Forelimb muscle (tissue), 1 donor: ENCODE results near the gene PCNX2. TPM values are rescaled to one million over a fixed set of nuclear protein-coding genes. Genes with fewer than 3 reads are reported as not detected.

Source experiments
- DNase-seq: peaks from one replicate; pipeline ENCODE4 v3.0.0-alpha.2; 2013; ENCODE audit warnings: low read depth
- polyA plus RNA-seq: library from polyadenylated mRNA; unstranded; fragments of 120-200 nt; gene quantifications from one replicate; pipeline ENCODE4 v1.2.1, GENCODE V29; 2013; ENCODE audit not compliant: insufficient read length

Gene PCNX2
- polyA plus RNA-seq, 1 donor, result 2.5 TPM

- no peak for DNase-seq
These were observed 23.7 kb upstream of the PCNX2 start for GRCh38 chr1:233319272-233319671.

GRCh38 chr1:233316473-233316872, 20.9 kb upstream of the PCNX2 start:
- no peak for DNase-seq

- DNase-seq, result no peak
These were observed 20.3 kb upstream of the PCNX2 start for GRCh38 chr1:233315718-233316301.

GRCh38 chr1:233313434-233314155, 18.1 kb upstream of the PCNX2 start:
- DNase-seq, result no peak

- DNase-seq, result no peak
These were observed 9.1 kb upstream of the PCNX2 start for GRCh38 chr1:233304489-233305102.

- no peak for DNase-seq
These were observed 4.8 kb upstream of the PCNX2 start for GRCh38 chr1:233300326-233300725.

GRCh38 chr1:233299450-233299849, 3.9 kb upstream of the PCNX2 start:
- no peak for DNase-seq

- no peak for DNase-seq
These were observed 424 bp upstream of the PCNX2 start for GRCh38 chr1:233295975-233296322.

- no peak for DNase-seq
These were observed 650 bp downstream of the PCNX2 start for GRCh38 chr1:233294913-233295236.

GRCh38 chr1:233293556-233294446, 1.7 kb downstream of the PCNX2 start:
- no peak for DNase-seq

GRCh38 chr1:233290396-233291034, 5.0 kb downstream of the PCNX2 start:
- DNase-seq, result no peak

GRCh38 chr1:233289676-233290075, 5.8 kb downstream of the PCNX2 start:
- no peak for DNase-seq

GRCh38 chr1:233282582-233282886, 13.0 kb downstream of the PCNX2 start:
- no peak for DNase-seq

- DNase-seq, result no peak
These were observed 13.6 kb downstream of the PCNX2 start for GRCh38 chr1:233281711-233282581.

- no peak for DNase-seq
These were observed 15.6 kb downstream of the PCNX2 start for GRCh38 chr1:233279971-233280370.

GRCh38 chr1:233278631-233279030, 16.9 kb downstream of the PCNX2 start:
- DNase-seq, result no peak

GRCh38 chr1:233277637-233278606, 17.6 kb downstream of the PCNX2 start:
- no peak for DNase-seq

- no peak for DNase-seq
These were observed 25.9 kb downstream of the PCNX2 start for GRCh38 chr1:233269656-233270055.

GRCh38 chr1:233268389-233269022, 27.0 kb downstream of the PCNX2 start:
- DNase-seq, result no peak
